Neural cell (in vitro differentiated cells): Measurements from ENCODE around the gene MAD1L1.

Experiments used
- CTCF ChIP-seq: fragments of 450-650 bp; IDR thresholded peaks from 2 replicates; pipeline ENCODE4 v1.5.1; 2014; ENCODE audit warnings: antibody characterized with exemption, mild to moderate bottlenecking, moderate library complexity; ENCODE audit not compliant: poor library complexity, severe bottlenecking
- EZH2 ChIP-seq: fragments of 200-600, 300-800 bp; shearing (Covaris generic), sonication (generic); IDR thresholded peaks from 2 replicates; pipeline ENCODE4 v1.6.1; 2014; ENCODE audit warnings: antibody characterized with exemption, low read length, borderline replicate concordance, mild to moderate bottlenecking; ENCODE audit not compliant: insufficient read depth, poor library complexity, severe bottlenecking
- POLR2AphosphoS5 ChIP-seq: IDR thresholded peaks from 2 replicates; pipeline ENCODE4 v1.6.1; 2012
- REST ChIP-seq: IDR thresholded peaks from 2 replicates; pipeline ENCODE4 v1.6.1; 2012; ENCODE audit warnings: borderline replicate concordance

- TF ChIP-seq REST: no peak
- TF ChIP-seq CTCF: no peak
- no peak for TF ChIP-seq POLR2AphosphoS5
- TF ChIP-seq EZH2: no peak
Observed at GRCh38 chr7:2231992-2232765, 566 bp downstream of the MAD1L1 start.
